Measurements from ENCODE around the gene FKBP1B. TPM values are rescaled to one million over a fixed set of nuclear protein-coding genes. Genes with fewer than 3 reads are reported as not detected.
A peak's percentile ranks its signal among the peaks of the same experiment; 100 is the strongest.
"Not testable (repeated sequence)": the region's sequence is repeated elsewhere in the genome, so short reads cannot be mapped to it uniquely, and the experiment has no call there.

The FKBP1B gene
- total RNA-seq, 1 experiment from 2014 or later, result 5.2 TPM

DNA sequence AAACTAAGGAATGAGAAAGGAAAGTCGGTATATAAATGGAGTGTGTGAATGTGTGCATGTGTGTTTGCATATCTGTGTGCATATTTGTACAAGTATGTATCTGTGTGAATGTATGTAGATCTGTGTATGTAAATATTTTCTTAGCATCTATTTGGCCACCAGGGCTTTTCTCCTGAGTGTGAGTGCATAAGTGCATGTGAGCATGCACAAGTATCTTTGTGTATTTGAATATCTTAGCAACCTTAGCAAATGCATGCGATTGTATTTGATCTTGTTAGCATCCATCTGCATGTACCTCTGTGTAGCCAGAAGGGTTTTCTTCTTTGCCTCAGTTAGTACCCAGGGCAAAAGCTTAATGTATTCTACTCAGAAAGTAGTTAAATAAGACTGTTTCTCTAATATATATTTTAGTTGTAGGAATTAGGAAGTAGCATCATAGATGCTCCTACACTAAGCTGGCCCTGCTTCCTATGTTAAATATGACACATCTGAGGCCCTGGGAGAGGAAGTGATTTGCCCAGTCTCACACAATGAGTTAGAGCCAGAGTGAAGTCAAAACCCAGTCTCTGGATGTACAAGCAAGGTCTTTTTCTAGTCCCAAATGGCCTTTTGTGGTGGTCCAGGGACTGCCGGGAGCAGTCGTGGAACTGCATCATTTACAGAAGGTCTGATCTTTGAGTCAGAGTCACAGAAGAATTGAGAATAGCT is 9.2 kb downstream of the FKBP1B start:
- no peak for DNase-seq (ENCODE audit: low spot score)

DNA sequence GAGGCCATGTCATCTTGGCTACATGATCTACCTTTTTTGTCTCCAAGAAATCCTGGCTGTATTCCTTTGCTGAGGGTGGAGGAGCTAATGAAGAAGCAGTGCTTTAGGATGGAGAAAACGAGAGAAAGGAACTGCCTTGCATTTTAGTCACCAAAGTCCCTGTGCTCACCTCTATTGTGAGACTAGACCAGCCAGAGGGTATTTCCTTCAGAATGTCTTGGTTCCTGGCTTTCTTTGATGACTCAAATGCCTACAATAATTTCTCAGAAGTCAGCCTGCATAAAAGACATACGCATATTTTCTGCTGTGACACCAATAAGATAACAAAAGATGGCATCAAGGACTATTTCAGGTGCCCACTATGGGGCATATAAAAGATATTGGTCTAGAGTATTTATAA is 15.8 kb downstream of the FKBP1B start:
- DNase-seq (ENCODE audit: low spot score), result no peak

DNA sequence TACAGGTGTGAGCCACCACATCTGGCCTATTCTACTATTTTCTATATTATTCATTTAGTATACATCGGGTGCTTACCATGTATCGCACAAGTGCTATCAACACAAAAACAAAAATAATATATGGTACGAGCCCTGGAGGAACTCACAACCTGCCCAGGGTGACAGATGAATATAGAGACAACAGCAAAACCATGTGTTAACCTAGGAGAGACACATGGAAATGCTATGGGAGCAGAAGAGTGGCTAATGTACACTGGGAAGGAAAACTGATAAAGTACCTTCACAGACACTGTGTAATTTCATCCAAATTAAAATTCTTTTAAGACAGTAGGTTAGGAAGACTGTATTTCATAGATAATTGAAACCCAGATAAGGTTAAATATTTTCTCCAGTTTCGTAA is 22.7 kb downstream of the FKBP1B start:
- no peak for DNase-seq (ENCODE audit: low spot score)

DNA sequence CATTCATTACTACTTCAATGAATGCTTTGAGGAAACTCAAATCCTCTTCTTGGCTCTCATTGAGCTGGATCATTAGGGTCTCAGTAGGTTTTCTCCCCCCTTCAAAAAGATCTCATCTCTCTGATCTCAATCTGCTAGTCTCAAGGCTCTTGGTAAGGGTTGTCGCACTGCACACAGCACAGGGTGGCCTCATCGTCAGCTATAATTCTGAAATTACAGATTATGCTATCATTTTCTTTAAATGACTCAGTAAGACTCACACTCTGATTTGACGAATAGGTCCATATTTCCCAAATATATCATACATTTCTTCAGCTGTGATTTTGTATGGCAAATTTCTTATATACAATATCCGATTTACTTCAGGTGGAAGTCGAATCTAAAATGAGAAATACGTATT is 24.3 kb downstream of the FKBP1B start:
- DNase-seq (ENCODE audit: low spot score), result no peak

DNA sequence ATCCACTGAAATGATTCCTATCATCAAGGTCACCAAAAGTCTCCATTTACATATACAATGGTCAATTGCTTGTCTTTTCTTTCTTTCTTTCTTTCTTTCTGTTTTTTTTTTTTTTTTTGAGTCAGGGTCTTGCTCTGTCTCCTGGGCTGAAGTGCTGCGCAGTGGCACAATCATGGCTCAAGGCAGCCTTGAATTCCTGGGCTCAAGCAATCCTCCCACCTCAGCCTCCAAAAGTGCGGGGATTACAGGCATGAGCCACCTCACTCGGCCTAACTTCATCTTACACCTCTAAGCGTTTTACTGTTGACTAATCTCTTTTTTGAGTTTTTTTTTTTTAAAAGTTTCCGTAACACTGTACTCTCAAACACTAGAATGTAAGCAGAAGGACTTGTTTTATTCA is 25.7 kb downstream of the FKBP1B start:
- DNase-seq (ENCODE audit: low spot score), result no peak

DNA sequence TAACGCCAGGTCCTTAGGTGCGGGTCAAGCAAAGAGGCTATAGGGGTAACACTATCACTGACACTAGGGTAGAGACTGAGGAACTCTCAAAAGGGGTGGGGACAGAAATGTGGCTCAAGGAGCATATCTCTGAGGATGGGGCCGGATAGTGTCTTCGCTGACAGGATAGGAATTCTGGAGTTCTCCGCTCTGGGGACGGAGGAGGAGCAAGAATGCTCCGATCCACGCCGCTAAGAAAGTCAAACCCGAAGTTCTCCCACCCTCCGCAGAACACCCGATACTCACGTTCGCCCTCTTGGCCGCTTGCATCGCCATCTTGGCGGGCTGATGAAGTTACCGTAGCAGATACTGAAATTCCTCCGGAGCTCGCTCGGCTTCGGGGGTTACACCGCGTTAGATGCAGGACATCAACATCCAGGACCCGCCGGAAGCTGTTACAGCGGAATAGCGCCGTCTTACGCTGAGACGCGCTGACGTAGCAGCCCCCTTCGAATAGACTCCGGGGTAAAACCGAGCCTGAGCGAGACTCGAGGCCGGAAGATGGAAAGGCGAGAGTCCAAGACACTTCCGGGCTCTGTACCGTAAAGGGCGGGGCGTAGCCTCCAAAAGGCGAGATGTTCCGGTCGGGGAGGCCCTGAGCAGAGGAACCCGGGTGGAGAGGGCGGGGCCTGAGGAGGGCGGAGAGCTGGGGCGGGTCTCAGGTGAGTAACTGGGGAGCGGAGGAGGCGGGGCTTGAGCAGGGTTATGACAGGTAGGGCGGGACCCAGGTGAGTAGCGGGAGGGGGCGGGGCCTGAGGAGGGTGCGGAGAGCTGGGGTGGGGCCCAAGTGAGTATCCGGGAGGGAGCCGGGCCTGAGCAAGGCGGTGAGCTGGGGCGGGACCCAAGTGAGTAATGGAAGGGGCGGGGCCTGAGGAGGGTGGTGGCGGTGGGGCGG is 26.6 kb downstream of the FKBP1B start, which contains the start of gene SF3B6:
Gene SF3B6 (minus strand): TSS at position 412 of the 934 bp plus-strand sequence. CDS start 97 bp downstream, at position 315.
- peak; percentile 99 for DNase-seq (ENCODE audit: low spot score)

DNA sequence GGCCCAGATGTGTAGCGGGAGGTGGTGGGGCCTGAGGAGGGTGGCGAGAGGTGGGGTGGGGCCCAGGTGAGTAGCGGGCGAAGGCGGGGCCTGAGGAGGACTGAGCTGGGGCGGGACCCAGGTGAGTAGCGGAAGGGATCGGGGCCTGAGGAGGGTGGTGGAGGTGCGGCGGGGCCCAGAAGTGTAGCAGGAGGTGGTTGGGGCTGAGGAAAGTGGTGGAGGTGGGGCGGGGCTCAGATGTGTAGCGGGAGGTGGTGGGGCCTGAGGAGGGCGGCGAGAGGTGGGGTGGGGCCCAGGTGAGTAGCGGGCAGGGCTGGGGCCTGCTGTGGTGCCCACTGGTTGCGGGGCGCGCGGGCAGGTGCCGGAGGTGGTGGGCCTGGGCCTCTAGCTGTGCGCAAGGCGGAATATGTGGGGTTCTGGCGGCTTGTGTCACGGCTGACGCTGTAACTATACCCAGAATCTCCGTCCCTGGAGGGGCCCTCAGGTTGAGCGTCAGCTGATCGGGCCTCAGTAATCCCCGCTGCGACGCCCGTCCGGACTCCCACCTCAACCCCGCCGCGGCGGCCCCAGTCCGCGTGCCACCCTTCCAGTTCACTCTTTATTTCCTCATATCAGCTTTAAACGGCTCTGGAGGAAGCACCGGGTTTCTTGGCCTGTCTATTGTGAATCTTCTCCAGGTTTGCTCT is 27.5 kb downstream of the FKBP1B start:
- DNase-seq (ENCODE audit: low spot score), result no peak

DNA sequence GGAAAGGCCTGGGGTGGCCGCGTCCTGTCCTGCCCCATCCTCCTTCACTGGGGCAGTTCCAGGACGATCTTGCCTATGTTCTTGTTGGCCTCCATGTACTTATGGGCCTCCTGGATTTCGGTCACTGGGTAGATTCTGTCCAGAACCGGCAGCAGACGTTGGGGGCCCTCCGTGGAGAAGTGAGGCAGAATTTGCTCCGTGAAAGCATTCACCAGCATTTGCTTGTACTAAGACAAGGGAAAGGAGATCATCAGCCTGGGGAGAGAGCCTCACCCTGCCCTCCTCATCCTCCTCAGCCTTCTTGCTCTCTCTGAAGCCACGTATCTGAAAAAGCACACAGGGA is 28.0 kb downstream of the FKBP1B start:
- DNase-seq (ENCODE audit: low spot score), result no peak

DNA sequence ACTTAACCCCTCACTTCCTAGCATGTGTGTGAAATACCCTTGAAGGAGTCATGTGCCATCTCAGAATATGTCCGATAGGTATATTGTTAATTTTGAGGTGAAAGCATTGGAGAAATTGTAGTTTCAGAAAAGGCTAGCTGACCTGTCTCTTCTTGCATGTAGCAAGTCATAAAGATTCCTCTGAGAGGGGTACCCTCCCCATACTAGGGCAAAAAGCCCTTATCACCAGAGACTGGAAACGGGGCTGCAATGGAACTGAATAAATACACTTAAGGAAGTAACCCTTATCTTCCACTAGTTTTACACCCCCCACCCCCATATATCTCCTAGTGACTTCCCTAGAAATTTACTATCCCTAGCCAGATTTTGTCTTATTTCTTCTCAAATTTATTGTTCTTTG is 28.3 kb downstream of the FKBP1B start:
- DNase-seq (ENCODE audit: low spot score), result no peak

DNA sequence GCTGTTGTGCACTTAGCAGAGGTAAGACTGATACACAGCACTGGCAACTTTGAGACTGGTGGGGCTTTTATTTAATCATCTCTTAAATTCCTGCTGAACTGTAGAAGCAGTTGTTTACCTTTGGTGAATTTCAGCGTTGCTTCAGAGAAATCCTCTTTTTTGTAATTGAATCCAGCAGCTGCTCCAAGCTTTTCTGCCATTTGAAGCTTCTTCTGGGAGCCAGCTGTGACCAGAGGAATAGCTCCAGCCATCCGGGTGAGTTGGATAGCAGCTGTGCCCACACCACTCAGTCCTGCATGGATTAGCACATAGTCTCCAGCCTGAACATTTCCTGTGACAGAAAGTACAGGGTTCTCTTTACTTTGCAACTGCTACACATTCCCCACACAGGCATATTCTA is 31.2 kb downstream of the FKBP1B start:
- no peak for DNase-seq (ENCODE audit: low spot score)

DNA sequence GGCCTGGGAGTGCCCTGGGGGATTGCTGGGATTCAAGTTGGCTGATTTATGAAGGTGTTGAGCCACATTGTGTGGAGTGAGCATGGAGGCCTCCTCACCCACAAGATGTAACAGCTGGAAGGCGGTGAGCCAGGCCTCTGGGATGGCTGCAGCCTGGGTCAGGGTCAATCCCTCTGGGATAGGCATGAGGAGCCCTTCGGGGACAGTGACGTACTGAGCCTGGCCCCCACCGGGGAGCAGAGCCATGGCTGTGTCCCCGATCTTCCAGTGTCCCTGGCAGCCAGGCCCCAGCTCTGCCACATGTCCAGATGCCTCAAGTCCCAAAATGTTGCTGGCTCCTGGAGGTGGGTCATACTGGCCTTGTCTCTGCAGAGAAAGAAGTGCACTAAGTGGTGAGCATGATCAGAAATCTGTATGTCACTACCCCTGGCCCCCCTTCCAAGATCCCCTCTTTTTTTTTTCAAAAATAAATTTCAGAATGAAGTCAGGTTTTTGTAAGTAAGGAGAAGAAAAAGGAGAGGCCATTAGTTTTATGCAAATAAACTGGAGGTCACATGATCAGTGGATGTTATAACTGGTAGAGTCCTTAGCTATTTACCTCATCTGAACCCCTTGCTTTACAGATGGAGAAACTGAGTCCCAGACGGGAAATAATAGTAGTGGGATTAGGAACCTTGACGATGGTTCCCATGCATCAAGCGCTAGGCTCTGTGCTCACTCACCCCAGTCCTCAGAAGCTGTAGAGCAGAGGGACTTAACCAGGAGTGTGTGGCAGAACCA is 33.4 kb downstream of the FKBP1B start:
- DNase-seq (ENCODE audit: low spot score), result no peak

DNA sequence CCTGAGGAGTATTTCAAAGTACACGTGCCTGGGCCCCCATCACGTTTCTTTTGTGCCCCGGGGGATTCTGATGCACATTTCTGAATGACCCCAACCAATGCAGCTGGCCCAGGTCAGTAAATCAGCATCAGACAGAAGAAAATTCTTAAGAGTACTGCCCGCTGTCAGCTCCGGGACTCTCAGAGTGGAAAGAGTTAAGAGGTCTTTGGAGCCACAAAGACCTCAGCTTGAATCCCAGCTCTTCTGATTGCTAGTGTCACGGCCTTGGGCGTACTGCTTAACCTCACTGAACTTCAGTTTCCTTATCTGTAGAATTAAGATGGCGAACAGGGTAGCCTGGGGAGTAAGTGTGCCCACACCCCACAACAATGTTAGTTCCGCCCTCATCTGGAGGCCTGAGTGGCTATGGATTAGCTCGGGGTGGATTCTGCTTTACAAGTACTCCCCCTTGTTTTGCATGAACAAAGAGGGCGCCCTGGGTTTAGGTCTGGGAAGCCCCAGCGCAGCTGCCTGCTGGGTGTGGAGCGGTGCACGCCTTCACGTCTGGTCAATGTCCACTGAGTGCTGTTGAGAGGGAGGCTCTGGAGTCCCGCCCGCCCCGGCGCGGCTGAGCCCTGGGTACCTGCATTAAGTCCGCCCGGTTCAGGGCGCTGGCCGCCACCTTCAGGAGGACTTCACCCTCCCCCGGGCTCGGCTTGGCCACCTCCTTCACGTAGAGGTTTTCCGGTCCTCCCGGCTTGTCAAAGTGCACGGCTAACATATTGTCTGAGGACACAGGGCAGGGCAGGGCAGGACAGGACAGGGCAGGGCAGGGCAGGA is 34.2 kb downstream of the FKBP1B start:
- peak; percentile 84 for DNase-seq (ENCODE audit: low spot score)

DNA sequence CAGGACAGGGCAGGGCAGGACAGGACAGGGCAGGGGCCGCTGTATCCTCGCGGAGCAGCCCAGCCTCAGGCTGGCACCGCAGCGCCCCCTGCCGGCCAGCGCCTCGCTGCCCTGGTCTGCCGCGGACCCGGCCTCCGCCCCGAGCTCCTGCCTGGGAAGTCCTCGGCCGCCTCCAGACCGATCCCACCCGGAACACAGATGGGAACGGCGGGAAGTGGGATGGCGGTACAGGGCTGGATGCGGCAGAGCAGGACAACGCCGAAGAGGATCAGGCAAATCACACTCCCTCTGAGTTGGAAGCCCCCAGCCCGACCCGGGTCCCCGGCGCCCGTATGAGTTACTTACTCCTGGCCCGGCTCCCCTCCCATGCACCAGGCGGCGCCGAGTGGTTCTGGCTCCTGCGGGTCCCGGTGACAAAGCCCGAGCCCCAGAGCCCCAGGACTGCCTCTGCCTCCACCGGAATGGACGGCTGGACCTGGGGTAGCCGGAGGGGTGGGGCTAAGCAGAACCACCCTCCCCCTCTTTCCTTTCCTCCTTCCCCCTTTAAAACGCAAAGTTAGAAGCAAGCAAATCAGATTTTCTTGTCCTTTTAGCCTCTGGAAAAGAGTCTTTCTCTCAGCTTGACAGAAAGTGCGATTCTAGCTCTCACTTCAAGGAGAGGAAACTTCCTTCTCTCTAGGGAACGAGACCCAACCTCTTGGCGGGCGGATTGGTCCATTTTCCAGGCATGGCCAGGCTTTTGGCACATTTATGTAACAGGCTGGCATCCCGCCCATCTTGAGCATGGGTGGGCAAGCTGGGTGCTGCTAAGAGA is 35.1 kb downstream of the FKBP1B start, which contains the start of gene TP53I3:
Gene TP53I3 (minus strand): TSS at position 449 of the 814 bp plus-strand sequence. CDS start 508 bp downstream, outside the sequence.
- DNase-seq (ENCODE audit: low spot score), result peak; percentile 90

DNA sequence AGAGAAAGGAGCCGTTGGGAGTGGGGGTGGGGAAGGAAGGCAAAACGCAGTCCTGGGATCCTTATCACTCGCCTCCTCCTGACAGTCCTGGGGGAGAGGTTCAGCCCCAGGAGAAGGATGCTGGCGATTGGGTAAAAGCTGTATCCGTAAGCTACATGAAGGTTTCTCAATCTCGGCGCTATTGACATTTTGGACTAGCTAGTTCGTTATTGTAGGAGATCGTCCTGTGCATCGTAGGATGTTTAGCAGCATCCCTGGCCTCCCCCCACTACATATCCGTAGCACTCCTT is 35.6 kb downstream of the FKBP1B start:
- no peak for DNase-seq (ENCODE audit: low spot score)

DNA sequence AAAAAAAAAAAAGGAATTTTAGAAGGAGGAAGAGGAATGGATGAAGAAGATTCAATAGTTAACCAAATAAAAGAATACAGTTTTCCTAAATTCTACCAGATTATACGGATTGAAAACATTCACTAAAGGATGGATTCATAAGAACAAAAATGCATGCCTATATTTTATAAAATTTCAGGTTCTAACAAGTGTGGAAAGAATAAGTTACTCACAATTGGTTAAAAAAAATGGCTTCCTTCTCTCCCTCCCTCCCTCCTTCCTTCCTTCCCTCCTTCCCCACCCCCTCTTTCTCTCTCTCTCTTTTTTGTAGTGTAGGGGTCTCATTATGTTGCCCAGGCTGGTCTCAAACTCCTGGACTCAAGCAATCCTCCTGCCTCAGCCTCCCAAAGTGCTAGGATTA is 36.7 kb downstream of the FKBP1B start:
- DNase-seq (ENCODE audit: low spot score), result no peak

DNA sequence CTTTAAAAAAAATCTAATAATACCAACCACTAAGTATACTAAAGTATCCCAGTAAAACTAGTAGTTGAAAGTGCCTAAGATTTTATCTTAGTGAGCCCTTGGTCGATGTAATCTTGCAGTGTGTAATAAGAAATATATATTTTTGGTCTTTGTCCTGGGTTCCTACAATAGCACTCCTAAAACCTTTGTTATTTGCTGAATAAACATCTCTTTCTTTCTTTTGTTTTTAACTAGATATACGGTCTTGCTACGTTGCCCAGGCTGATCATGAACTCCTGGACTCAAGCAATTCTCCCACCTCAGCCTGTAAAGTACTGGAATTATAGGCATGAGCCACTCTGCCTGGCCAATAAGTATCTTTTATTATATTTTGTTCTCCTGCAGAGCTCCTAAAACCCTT is 37.5 kb downstream of the FKBP1B start:
- DNase-seq (ENCODE audit: low spot score), result no peak

DNA sequence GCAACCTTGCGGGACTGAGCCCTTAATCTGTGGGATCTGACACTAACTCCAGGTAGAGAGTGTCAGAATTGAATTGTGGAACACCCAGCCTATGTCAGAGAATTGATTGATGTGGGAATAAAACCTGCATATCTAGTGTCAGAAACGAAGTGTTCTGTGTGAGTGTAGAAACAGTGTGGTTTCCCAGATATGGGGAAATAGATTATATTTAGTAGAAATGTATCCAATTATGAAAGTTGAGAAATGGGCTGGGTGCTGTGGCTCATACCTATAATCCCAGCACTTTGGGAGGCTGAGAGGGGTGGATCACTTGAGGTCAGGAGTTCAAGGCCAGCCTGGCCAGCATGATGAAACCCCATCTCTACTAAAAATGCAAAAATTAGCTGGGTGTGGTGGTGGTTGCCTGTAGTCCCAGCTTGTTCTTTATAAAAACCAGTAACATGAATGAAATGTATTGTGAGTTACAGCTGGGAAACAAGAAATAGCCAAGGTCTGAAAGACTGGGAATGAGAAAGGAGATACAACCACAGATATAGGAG is 39.3 kb downstream of the FKBP1B start:
- DNase-seq (ENCODE audit: low spot score), result no peak

DNA sequence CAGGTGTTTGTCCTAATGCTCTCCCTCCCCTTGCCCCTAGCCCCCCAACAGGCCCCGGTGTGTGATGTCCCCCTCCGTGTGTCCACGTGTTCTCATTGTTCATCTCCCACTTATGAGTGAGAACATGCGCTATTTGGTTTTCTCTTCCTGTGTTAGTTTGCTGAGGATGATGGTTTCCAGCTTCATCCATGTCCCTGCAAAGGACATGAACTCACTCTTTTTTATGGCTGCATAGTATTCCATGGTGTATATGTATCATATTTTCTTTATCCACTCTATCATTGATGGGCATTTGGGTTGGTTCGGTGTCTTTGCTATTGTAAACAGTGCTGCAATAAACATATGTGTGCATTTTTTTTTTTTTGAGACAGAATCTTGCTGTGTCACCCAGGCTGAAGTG is 43.7 kb downstream of the FKBP1B start:
- not testable (repeated sequence) for DNase-seq (ENCODE audit: low spot score)

DNA sequence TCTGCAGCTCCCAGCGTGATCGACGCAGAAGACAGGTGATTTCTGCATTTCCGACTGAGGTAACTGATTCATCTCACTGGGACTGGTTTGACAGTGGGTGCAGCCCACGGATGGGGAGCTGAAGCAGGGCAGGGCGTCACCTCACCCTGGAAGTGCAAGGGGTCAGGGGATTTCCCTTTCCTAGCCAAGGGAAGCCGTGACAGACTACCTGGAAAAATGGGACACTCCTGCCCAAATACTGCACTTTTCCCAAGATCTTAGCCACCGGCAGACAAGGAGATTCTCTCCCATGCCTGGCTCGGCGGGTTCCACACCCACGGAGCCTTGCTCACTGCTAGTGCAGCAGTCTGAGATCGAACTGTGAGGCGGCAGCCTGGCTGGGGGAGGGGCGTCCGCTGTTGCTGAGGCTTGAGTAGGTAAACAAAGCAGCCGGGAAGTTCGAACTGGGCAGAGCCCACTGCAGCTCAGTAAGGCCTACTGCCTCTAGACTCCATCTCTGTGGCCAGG is 45.7 kb downstream of the FKBP1B start:
- not testable (repeated sequence) for DNase-seq (ENCODE audit: low spot score)

Measured in A172 (cell line).